GM18505 (cell line): Measurements from ENCODE around the gene PXMP4.
"Not testable (repeated sequence)": the region's sequence is repeated elsewhere in the genome, so short reads cannot be mapped to it uniquely, and the experiment has no call there.

Experiments used
- ATAC-seq: cut with Tn5 transposase; IDR thresholded peaks from one replicate; pipeline ENCODE4 v1.9.1; 2021; ENCODE audit not compliant: unreplicated experiment
- POLR2A ChIP-seq: IDR thresholded peaks from 4 replicates; pipeline ENCODE4 v1.6.1; 2011; ENCODE audit warnings: borderline replicate concordance; ENCODE audit not compliant: insufficient read depth, insufficient read length; ENCODE audit errors: extremely low read depth

PXMP4 gene

DNA sequence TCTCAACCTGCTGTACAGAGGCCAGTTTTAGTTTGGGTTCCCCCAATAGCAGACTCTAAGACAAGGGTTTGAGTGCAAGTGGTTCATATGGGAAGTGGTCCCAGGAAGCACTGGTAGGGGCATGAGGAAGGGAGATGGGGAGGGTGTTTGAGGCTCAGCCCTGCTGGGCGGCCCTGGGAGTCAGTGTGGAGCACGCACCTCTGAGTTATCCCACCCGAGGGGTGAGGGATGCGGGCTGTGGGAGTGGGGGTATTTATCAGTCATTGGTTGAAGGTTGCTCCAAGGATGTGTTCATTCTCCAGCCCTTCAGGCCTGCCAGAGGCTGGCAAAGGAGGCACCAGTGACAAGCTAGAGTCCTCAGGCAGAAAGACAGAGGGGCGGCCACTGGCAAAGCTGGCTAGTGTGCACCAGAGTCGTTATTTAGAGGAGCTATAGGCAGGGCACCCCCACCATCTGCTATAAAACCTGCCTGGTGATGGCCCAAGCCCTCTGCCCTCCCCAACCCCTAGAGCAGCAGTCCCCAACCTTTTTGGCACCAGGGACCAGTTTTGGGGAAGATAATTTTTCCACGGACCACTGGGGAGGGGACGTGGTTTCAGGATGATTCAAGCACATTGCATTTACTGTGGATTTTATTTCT lies 16.5 kb downstream of the PXMP4 start:
- TF ChIP-seq POLR2A, result no peak
- ATAC-seq, result no peak

GRCh38 chr20:33702861-33703260 lies 17.2 kb downstream of the PXMP4 start:
- no peak for ATAC-seq
- TF ChIP-seq POLR2A, result no peak

DNA sequence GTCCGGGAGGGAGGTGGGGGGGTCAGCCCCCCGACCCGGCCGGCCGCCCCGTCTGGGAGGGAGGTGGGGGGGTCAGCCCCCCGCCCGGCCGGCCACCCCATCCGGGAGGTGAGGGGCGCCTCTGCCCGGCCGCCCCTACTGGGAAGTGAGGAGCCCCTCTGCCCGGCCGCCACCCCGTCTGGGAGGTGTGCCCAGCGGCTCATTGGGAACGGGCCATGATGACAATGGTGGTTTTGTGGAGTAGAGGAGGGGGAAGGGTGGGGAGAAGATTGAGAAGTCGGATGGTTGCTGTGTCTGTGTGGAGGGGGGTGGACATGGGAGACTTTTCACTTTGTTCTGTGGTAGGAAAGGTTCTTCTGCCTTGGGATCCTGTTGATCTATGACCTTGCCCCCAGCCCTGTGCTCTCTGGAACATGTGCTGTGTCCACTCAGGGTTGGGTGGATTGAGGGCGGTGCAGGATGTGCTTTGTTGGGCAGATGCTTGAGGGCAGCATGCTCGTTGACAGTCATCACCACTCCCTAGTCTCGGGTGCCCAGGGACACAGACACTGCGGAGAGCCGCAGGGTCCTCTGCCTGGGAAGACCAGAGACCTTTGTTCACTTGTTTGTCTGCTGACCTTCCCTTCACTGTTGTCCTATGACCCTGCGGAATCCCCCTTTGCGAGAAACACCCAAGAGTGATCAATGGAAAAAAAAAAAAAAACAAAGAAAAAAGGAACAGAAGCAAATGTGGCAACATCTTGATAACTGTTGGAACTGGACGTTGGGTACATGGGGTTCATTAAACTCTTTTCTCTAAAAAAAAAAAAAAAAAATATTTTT lies 18.3 kb downstream of the PXMP4 start:
- no peak for TF ChIP-seq POLR2A
- no peak for ATAC-seq

DNA sequence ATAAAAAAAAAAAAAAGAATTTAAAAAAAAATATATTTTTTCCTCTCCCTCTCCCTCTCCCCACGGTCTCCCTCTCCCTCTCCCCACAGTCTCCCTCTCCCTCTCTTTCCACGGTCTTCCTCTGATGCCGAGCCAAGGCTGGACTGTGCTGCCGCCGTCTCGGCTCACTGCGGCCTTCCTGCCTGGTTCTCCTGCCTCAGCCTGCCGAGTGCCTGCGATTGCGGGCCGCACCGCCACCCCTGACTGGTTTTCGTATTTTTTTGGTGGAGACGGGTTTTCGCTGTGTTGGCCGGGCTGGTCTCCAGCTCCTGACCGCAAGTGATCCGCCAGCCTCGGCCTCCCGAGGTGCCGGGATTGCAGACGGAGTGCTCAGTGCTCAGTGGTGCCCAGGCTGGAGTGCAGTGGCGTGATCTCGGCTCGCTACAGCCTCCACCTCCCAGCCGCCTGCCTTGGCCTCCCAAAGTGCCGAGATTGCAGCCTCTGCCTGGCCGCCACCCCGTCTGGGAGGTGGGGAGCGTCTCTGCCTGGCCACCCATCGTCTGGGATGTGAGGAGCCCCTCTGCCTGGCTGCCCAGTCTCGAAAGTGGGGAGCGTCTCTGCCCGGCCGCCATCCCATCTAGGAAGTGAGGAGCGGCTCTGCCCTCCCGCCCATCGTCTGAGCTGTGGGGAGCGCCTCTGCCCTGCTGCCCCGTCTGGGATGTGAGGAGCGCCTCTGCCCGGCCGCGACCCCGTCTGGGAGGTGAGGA lies 19.2 kb downstream of the PXMP4 start:
- ATAC-seq, result not testable (repeated sequence)

DNA sequence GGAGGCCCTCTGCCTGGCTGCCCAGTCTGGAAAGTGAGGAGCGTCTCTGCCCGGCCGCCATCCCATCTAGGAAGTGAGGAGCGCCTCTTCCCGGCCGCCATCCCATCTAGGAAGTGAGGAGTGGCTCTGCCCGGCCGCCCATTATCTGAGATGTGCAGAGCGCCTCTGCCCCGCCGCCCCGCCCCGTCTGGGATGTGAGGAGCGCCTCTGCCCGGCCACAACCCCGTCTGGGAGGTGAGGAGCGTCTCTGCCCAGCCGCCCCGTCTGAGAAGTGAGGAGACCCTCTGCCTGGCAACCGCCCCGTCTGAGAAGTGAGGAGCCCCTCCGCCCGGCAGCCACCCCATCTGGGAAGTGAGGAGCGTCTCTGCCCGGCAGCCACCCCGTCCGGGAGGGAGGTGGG lies 21.1 kb downstream of the PXMP4 start:
- ATAC-seq, result not testable (repeated sequence)

DNA sequence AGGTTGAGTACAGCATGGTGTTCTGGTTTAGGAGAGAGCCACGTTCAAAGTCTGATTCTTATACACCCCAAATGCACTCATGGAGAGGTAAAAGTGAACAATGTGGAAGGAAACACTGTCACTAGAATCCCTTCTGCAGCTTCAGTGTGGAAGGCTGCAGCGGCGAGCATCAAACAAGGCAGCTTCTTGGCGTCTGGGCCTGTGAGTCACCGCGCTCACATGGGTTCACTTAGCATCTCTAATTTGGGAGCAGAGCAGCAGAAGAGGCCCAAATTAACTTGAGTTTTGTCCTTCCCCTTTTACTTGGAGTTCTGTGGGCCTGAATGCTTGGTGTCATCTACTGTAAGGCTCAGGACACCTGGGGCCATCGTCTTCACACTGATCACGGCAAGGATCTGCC lies 23.0 kb downstream of the PXMP4 start:
- TF ChIP-seq POLR2A, result no peak
- no peak for ATAC-seq

GRCh38 chr20:33696448-33696847 lies 23.7 kb downstream of the PXMP4 start:
- no peak for ATAC-seq
- TF ChIP-seq POLR2A, result no peak

DNA sequence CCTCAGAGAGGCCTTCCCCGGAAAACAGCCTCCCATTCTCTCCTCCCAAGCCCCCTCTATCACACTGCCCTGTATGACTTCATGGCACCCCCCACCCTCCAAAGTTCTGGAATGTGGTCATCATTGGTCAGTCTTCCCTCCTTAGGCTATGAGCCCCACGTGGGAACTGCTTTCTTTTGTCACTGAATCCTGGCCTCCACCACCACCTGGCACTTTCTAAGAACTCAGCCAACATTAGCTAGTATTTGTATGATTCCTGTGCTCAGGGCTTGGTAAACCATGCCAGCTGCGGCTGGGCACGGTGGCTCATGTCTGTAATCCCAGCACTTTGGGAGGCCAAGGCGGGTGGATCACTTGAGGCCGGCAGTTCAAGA lies 25.5 kb downstream of the PXMP4 start:
- no peak for ATAC-seq
- no peak for TF ChIP-seq POLR2A

GRCh38 chr20:33693741-33694638 lies 26.1 kb downstream of the PXMP4 start:
- no peak for ATAC-seq
- TF ChIP-seq POLR2A, result no peak

DNA sequence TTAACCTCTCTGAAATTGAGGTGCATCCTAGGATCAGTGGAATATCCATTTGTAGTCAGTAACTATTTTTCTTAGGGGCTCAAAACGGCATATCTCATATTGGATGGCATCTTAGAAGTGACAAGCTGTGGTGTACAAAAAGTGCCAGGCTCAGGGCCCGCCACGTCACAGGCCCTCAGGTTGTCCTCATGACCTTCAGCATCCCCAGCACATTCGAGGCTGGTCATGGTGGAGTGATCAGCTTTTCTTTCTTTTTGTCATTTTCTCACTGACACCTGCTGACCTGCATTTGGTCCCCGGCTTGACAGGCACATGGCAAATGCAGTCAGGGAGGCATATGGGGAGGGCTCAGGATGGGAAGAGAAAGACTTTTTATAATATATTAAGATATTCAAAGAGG lies 26.8 kb downstream of the PXMP4 start:
- ATAC-seq, result no peak
- no peak for TF ChIP-seq POLR2A

- ATAC-seq, result no peak
- TF ChIP-seq POLR2A, result no peak
Observed at GRCh38 chr20:33689973-33690372, 30.1 kb downstream of the PXMP4 start.

DNA sequence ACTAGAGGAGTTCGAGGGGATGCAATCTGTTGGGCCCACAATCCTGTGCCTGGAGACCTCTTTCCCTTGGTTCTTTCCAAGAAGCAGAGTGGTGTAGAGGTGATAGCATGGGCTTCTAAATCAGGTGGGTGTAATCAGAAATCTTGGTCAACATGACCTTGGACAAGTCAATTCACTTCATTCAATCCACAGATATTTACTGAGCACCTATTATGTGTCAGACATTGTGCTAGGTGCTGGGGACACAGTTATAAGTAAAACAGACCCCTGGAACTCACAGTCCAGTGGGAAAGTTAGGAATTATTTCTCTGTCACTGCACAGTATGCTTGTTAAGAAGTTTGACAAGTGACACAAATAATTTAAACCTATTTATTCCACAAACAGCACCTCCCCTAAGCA lies 30.6 kb downstream of the PXMP4 start:
- TF ChIP-seq POLR2A, result no peak
- no peak for ATAC-seq

- TF ChIP-seq POLR2A, result no peak
- ATAC-seq, result no peak
Observed at GRCh38 chr20:33688938-33689424, 31.1 kb downstream of the PXMP4 start.
